Activated naive CD8-positive, alpha-beta T cell (primary cell): ENCODE results near the gene SLC35C1.

ENCODE experiments used
- H3K27ac Mint-ChIP-seq: one replicate; pipeline ENCODE4 v1.8.0; 2021; ENCODE audit warnings: mixed read lengths
- H3K27me3 Mint-ChIP-seq: one replicate; pipeline ENCODE4 v1.8.0; 2021; ENCODE audit warnings: mixed read lengths
- H3K36me3 Mint-ChIP-seq: one replicate; pipeline ENCODE4 v1.8.0; 2021; ENCODE audit warnings: mixed read lengths
- H3K4me1 Mint-ChIP-seq: one replicate; pipeline ENCODE4 v1.8.0; 2021; ENCODE audit warnings: low read depth, mixed read lengths
- H3K4me3 Mint-ChIP-seq: one replicate; pipeline ENCODE4 v1.8.0; 2021; ENCODE audit warnings: mild to moderate bottlenecking, mixed read lengths
- H3K9me3 Mint-ChIP-seq: one replicate; pipeline ENCODE4 v1.8.0; 2021; ENCODE audit warnings: low read depth, mixed read lengths

Gene SLC35C1

DNA sequence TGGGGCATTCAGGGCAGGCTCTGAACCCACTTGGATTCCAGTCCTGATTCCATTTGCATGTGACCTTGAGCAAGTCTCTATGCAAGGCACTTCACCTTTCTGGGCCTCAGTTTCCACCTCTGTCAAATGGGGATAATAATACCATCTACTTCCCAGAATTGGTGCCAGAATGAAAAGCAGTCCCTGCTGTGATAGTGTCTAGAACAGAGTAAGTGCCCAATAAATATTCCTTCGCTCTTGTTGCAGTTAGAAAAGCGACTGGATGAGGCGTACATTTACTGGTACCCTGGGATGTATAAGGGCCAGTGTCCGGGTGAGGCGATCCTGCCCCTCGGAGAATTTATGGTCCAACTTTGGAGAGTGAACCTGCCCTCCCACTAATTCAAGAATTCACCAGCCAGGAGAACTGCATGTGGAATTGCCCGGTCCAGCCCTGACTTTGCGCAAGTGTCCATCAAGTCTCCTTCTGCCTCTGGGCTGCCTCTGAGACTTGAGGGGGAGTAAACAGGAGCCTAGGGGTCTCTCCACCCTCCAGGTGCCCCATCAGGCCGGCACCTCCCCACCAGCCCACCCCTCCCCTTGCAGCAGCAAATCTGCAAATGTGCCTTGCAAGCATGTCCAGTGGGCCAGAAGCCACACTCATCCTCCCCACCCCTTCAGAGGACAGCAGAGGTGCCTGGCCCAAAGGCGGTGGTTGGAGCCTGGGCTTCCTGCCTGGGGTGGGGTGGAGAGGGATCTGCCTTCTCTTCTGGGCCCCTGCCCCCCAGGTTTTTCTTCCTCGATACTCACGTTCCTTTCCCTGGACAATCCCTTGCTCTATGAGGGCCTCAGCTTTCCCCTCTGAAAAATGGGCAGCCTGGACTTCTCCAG lies 30.9 kb upstream of the SLC35C1 start:
- H3K27ac Mint-ChIP-seq: no peak overlapping the region
- H3K4me3 Mint-ChIP-seq: no peak overlapping the region
- H3K27me3 Mint-ChIP-seq: peaks cover 1% of the 10 kb centered on the region
- no peaks in the 10 kb centered on the region for H3K36me3 Mint-ChIP-seq
- no peaks in the 10 kb centered on the region for H3K9me3 Mint-ChIP-seq
- H3K4me1 Mint-ChIP-seq: peaks cover 18% of the 10 kb centered on the region

- Mint-ChIP-seq H3K27me3 (peaks cover 1% of the 10 kb centered on the region), H3K9me3 (no peaks in the 10 kb centered on the region), H3K4me3 (no peak overlapping the region), H3K27ac (no peak overlapping the region), H3K4me1 (peaks cover 18% of the 10 kb centered on the region), H3K36me3 (no peaks in the 10 kb centered on the region)
Measured at GRCh38 chr11:45774786-45775185, 30.2 kb upstream of the SLC35C1 start.

- Mint-ChIP-seq H3K36me3 (no peaks in the 10 kb centered on the region), H3K27me3 (peaks cover 1% of the 10 kb centered on the region), H3K4me1 (peaks cover 3% of the 10 kb centered on the region), H3K27ac (no peak overlapping the region), H3K4me3 (no peak overlapping the region), H3K9me3 (no peaks in the 10 kb centered on the region)
Measured at GRCh38 chr11:45777127-45777969, 27.6 kb upstream of the SLC35C1 start.

GRCh38 chr11:45778341-45778740 lies 26.6 kb upstream of the SLC35C1 start:
- no peak overlapping the region for H3K4me3 Mint-ChIP-seq
- no peak overlapping the region for H3K27ac Mint-ChIP-seq
- no peaks in the 10 kb centered on the region for H3K9me3 Mint-ChIP-seq
- no peaks in the 10 kb centered on the region for H3K4me1 Mint-ChIP-seq
- no peaks in the 10 kb centered on the region for H3K36me3 Mint-ChIP-seq
- H3K27me3 Mint-ChIP-seq: peaks cover 1% of the 10 kb centered on the region

DNA sequence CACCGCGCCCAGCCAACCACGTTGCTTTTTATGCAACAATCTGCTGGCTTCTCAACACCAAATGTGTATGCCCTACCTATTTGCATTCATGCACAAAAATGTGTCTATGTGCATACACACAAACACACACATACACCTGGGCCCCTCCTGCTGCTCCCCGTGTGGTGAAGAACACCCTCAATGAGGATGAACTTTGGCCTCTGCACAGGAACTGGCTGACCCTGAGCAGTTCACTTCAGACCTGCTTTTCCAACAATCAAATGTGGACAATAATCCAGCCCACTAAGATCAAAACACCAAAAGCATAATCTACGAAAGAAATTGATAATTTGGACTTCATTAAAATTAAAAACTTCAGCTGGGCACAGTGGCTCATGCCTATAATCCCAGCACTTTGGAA lies 25.3 kb upstream of the SLC35C1 start:
- Mint-ChIP-seq H3K27ac (no peak overlapping the region), H3K27me3 (peaks cover 5% of the 10 kb centered on the region), H3K36me3 (no peaks in the 10 kb centered on the region), H3K4me3 (no peak overlapping the region), H3K9me3 (no peaks in the 10 kb centered on the region), H3K4me1 (no peaks in the 10 kb centered on the region)

DNA sequence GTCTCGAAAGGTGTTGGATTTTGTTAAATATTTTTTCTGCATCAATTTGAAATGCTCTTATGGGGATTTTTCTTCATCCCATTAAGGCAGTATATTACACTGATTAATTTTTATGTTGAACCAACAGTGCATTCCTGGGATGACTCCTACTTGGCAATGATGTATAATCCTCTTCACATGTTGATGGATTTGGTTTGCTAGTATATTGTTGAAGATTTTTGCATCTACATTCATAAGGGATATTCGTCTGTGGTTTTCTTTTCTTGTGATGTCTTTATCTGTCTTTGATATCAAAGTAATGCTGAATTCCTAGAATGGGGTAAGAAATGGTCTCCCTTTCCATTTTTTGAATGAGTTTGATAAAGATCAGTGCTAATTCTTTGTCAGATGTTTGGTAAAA lies 18.7 kb upstream of the SLC35C1 start:
- H3K9me3 Mint-ChIP-seq: peaks cover 13% of the 10 kb centered on the region
- H3K36me3 Mint-ChIP-seq: peaks cover 8% of the 10 kb centered on the region
- H3K27ac Mint-ChIP-seq: no peak overlapping the region
- no peak overlapping the region for H3K4me3 Mint-ChIP-seq
- peaks cover 4% of the 10 kb centered on the region for H3K27me3 Mint-ChIP-seq
- H3K4me1 Mint-ChIP-seq: no peaks in the 10 kb centered on the region

GRCh38 chr11:45788887-45789286 lies 16.1 kb upstream of the SLC35C1 start:
- Mint-ChIP-seq H3K27me3 (peaks cover 5% of the 10 kb centered on the region), H3K27ac (no peak overlapping the region), H3K4me3 (no peak overlapping the region), H3K4me1 (no peaks in the 10 kb centered on the region), H3K36me3 (peaks cover 8% of the 10 kb centered on the region), H3K9me3 (peaks cover 13% of the 10 kb centered on the region)

GRCh38 chr11:45791524-45791923 lies 13.4 kb upstream of the SLC35C1 start:
- Mint-ChIP-seq H3K36me3 (peaks cover 5% of the 10 kb centered on the region), H3K4me1 (no peaks in the 10 kb centered on the region), H3K27ac (no peak overlapping the region), H3K4me3 (no peak overlapping the region), H3K27me3 (peaks cover 1% of the 10 kb centered on the region), H3K9me3 (peaks cover 6% of the 10 kb centered on the region)

GRCh38 chr11:45794169-45794568 lies 10.8 kb upstream of the SLC35C1 start:
- Mint-ChIP-seq H3K36me3 (no peaks in the 10 kb centered on the region), H3K27me3 (peaks cover 1% of the 10 kb centered on the region), H3K9me3 (no peaks in the 10 kb centered on the region), H3K27ac (no peak overlapping the region), H3K4me1 (no peaks in the 10 kb centered on the region), H3K4me3 (no peak overlapping the region)

GRCh38 chr11:45795379-45795778 lies 9.6 kb upstream of the SLC35C1 start:
- Mint-ChIP-seq H3K36me3 (no peaks in the 10 kb centered on the region), H3K9me3 (no peaks in the 10 kb centered on the region), H3K27ac (no peak overlapping the region), H3K4me1 (no peaks in the 10 kb centered on the region), H3K4me3 (no peak overlapping the region), H3K27me3 (peaks cover 1% of the 10 kb centered on the region)

DNA sequence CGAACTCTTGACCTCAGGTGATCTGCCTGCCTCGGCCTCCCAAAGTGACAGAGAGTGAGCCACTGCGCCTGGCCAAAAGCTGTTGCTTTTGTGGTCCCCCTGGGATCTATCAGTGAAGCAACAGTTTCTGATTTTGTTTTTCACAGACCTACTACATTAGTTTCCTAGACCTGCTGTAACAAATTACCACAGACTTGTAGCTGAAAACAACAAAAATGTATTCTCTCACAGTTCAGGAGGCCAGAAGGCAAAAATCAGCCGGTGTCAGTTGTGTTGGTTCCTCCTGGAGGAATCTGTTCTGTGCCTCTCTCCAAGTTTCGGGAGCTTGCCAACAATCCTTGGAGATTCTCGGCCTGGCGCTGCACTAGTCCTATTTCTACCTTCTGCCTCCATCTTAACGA lies 8.5 kb upstream of the SLC35C1 start:
- Mint-ChIP-seq H3K4me3 (no peak overlapping the region), H3K4me1 (no peaks in the 10 kb centered on the region), H3K36me3 (no peaks in the 10 kb centered on the region), H3K27ac (no peak overlapping the region), H3K9me3 (no peaks in the 10 kb centered on the region), H3K27me3 (peaks cover 1% of the 10 kb centered on the region)

DNA sequence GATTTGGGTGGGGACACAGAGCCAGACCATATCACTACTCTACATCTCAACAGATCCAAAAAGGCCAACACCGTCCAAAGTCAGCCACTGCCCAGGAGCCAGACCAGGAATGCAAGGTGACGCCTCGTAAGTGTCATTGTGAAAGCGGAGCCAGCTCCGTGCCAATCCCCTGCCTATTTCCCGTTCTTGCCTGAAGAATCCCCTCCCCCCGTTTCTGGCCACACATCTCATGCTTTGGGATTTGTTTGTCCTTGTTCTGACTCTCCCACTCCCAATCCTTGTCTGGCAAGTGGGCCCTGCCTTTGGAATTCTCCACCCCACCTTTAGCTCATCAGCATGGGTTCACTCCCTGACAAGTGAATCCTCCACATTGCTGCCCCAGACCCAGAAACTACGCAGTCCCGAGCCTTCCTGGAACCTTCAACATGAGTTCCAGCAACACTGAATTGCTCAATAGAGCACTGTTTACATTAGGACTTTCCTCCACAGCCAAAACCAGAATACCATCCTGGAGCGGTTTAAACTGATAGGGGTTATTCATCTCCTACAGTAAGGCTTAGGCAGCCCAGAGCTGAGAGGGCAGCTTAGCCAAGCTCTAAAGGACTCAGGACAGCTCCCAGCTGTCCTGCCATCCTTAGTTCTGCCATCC lies 6.0 kb upstream of the SLC35C1 start:
- Mint-ChIP-seq H3K36me3 (no peaks in the 10 kb centered on the region), H3K9me3 (no peaks in the 10 kb centered on the region), H3K4me3 (no peak overlapping the region), H3K4me1 (peaks cover 1% of the 10 kb centered on the region), H3K27me3 (no peaks in the 10 kb centered on the region), H3K27ac (no peak overlapping the region)

- H3K4me3 Mint-ChIP-seq: no peak overlapping the region
- no peak overlapping the region for H3K27ac Mint-ChIP-seq
- H3K27me3 Mint-ChIP-seq: no peaks in the 10 kb centered on the region
- no peaks in the 10 kb centered on the region for H3K9me3 Mint-ChIP-seq
- H3K4me1 Mint-ChIP-seq: peaks cover 1% of the 10 kb centered on the region
- H3K36me3 Mint-ChIP-seq: no peaks in the 10 kb centered on the region
Measured at GRCh38 chr11:45799562-45799961, 5.4 kb upstream of the SLC35C1 start.

GRCh38 chr11:45800261-45800660 lies 4.7 kb upstream of the SLC35C1 start:
- Mint-ChIP-seq H3K27ac (no peak overlapping the region), H3K9me3 (no peaks in the 10 kb centered on the region), H3K27me3 (no peaks in the 10 kb centered on the region), H3K36me3 (no peaks in the 10 kb centered on the region), H3K4me1 (peaks cover 1% of the 10 kb centered on the region), H3K4me3 (no peak overlapping the region)

DNA sequence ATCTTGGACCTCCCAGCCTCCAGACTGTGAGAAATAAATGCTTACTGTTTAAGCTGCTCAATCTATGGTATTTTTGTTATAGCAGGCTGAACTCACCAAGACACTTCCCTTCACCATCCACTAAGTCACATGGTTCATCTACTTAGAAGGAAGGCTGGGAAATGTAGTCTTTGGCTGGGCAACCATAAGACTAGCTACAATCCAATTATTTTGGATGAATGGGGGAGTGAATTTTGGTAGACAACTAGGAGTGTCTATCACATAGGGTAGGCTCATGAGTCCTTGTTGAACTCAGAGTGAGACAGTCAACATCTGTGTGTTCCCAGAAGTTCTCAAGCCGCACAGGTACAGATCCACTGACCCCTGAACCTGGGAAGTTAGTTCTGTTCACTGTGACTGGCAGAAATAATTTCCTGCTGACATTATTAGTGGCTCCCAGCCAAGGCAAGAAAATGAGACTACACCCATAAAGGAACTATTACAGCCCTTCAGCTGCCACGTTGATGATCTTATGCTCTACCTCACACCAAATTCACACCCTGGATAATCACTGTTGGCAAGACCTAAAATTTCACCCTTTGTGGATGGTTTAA lies 3.1 kb upstream of the SLC35C1 start:
- Mint-ChIP-seq H3K9me3 (no peaks in the 10 kb centered on the region), H3K4me1 (peaks cover 12% of the 10 kb centered on the region), H3K27me3 (no peaks in the 10 kb centered on the region), H3K36me3 (no peaks in the 10 kb centered on the region), H3K4me3 (no peak overlapping the region), H3K27ac (no peak overlapping the region)
